Ishikawa (cell line): ENCODE results near the gene ASXL1.

Experiments
- CEBPB ChIP-seq: IDR thresholded peaks from 2 replicates; pipeline ENCODE4 v1.6.1; 2012
- CREB1 ChIP-seq: IDR thresholded peaks from 2 replicates; pipeline ENCODE4 v1.6.1; 2012; ENCODE audit warnings: low read depth
- EGR1 ChIP-seq: IDR thresholded peaks from 2 replicates; pipeline ENCODE4 v1.6.1; 2012
- EP300 ChIP-seq: IDR thresholded peaks from 2 replicates; pipeline ENCODE4 v1.6.1; 2012; ENCODE audit warnings: borderline replicate concordance
- FOXM1 ChIP-seq: IDR thresholded peaks from 2 replicates; pipeline ENCODE4 v1.6.1; 2012; ENCODE audit warnings: low read depth, borderline replicate concordance
- MAX ChIP-seq: IDR thresholded peaks from 2 replicates; pipeline ENCODE4 v1.6.1; 2012
- NFIC ChIP-seq: IDR thresholded peaks from 2 replicates; pipeline ENCODE4 v1.6.1; 2012
- RAD21 ChIP-seq: IDR thresholded peaks from 2 replicates; pipeline ENCODE4 v1.6.1; 2012; ENCODE audit warnings: low read depth
- REST ChIP-seq: IDR thresholded peaks from 2 replicates; pipeline ENCODE4 v1.6.1; 2012; ENCODE audit warnings: low read depth, mild to moderate bottlenecking
- TAF1 ChIP-seq: IDR thresholded peaks from 2 replicates; pipeline ENCODE4 v1.6.1; 2012; ENCODE audit warnings: low read depth, mild to moderate bottlenecking
- TCF12 ChIP-seq: IDR thresholded peaks from 2 replicates; pipeline ENCODE4 v1.6.1; 2012; ENCODE audit warnings: low read depth
- TEAD4 ChIP-seq: IDR thresholded peaks from 2 replicates; pipeline ENCODE4 v1.6.1; 2012
- USF1 ChIP-seq: IDR thresholded peaks from 2 replicates; pipeline ENCODE4 v1.6.1; 2012
- YY1 ChIP-seq: IDR thresholded peaks from 2 replicates; pipeline ENCODE4 v1.6.1; 2012; ENCODE audit warnings: low read depth
- ZBTB7A ChIP-seq: IDR thresholded peaks from 2 replicates; pipeline ENCODE4 v1.6.1; 2012; ENCODE audit warnings: low read depth

ASXL1 gene

GRCh38 chr20:32474717-32474966 lies 116.5 kb downstream of the ASXL1 start:
- TF ChIP-seq EP300, result no peak
- no peak for TF ChIP-seq FOXM1
- TF ChIP-seq ZBTB7A, result no peak
- no peak for TF ChIP-seq TEAD4
- TF ChIP-seq NFIC, result no peak
- TF ChIP-seq RAD21, result no peak
- TF ChIP-seq CREB1, result no peak

GRCh38 chr20:32474967-32475811 lies 117.1 kb downstream of the ASXL1 start:
- TF ChIP-seq FOXM1 (no peak), TAF1 (peak; percentile 42; the same call in 1 of the 2 replicates), MAX (peak; percentile 51), EGR1 (no peak), NFIC (peak; percentile 56; the same call in 1 of the 2 replicates), USF1 (0 out of 2 replicates have a peak, but pooled peaks have one; percentile 1), ZBTB7A (peak; percentile 91), EP300 (no peak), TEAD4 (peak; percentile 66; the same call in 1 of the 2 replicates), TCF12 (peak; percentile 55; the same call in 1 of the 2 replicates)

GRCh38 chr20:32476684-32477593 lies 118.8 kb downstream of the ASXL1 start:
- TF ChIP-seq EP300, result no peak
- no peak for TF ChIP-seq RAD21
- TF ChIP-seq FOXM1, result no peak
- TF ChIP-seq CREB1, result no peak
- TF ChIP-seq YY1, result no peak
- no peak for TF ChIP-seq TAF1
- no peak for TF ChIP-seq USF1
- no peak for TF ChIP-seq MAX
- TF ChIP-seq EGR1, result no peak
- TF ChIP-seq NFIC, result no peak
- no peak for TF ChIP-seq ZBTB7A
- TF ChIP-seq TEAD4, result no peak
- TF ChIP-seq TCF12, result no peak
- TF ChIP-seq REST, result no peak
- no peak for TF ChIP-seq CEBPB

- TF ChIP-seq RAD21, result no peak
- no peak for TF ChIP-seq CREB1
- no peak for TF ChIP-seq REST
- no peak for TF ChIP-seq TAF1
- no peak for TF ChIP-seq ZBTB7A
- no peak for TF ChIP-seq TCF12
- no peak for TF ChIP-seq YY1
Measured at GRCh38 chr20:32477594-32478512, 119.7 kb downstream of the ASXL1 start.

GRCh38 chr20:32478576-32478975 lies 120.4 kb downstream of the ASXL1 start:
- TF ChIP-seq RAD21 (no peak), USF1 (no peak), CEBPB (no peak), CREB1 (no peak), EP300 (no peak), REST (no peak), TAF1 (no peak), TCF12 (no peak), ZBTB7A (no peak), FOXM1 (no peak), NFIC (no peak), TEAD4 (no peak), YY1 (no peak), EGR1 (no peak), MAX (no peak)
